OCI-LY7 (cell line): ENCODE results near the gene TCTN1. TPM values are rescaled to one million over a fixed set of nuclear protein-coding genes. Genes with fewer than 3 reads are reported as not detected.

Experiments used
- BruUV-seq: library from RNA; stranded (reverse); fragments of 400-500 nt; replicated peaks from 2 replicates; lab custom pipeline; 2021; lab: Mats Ljungman, UMichigan
- CTCF ChIA-PET: fragments of 300-600 bp; sonication (Branson Sonifier 250); formaldehyde crosslinking; loops from one replicate; lab custom pipeline; 2022; ENCODE audit warnings: antibody characterized with exemption; ENCODE audit not compliant: unreplicated experiment; lab: Charles Lee
- POLR2A ChIA-PET: fragments of 300-600 bp; sonication (Branson Sonifier 250); formaldehyde crosslinking; loops from one replicate; lab custom pipeline; 2022; ENCODE audit warnings: antibody characterized with exemption; lab: Charles Lee
- DNase-seq: peaks from one replicate; pipeline ENCODE4 v3.0.0-alpha.2; 2015; ENCODE audit warnings: low spot score
- H2AFZ ChIP-seq: fragments of 200-600 bp; sonication (generic), shearing (Covaris generic); 2 replicates; pipeline ENCODE4 v1.6.1; 2014; ENCODE audit warnings: mild to moderate bottlenecking, antibody characterized with exemption, low read length, moderate library complexity
- H3K27ac ChIP-seq: fragments of 200-600 bp; sonication (generic); 2 replicates; pipeline ENCODE4 v1.5.1; 2014; ENCODE audit warnings: mixed run types, low read depth, mild to moderate bottlenecking, moderate library complexity, low read length, inconsistent platforms; ENCODE audit not compliant: poor library complexity, severe bottlenecking
- H3K36me3 ChIP-seq: fragments of 200-600 bp; sonication (generic); 2 replicates; pipeline ENCODE4 v1.6.1; 2014; ENCODE audit warnings: mild to moderate bottlenecking, antibody characterized with exemption, low read length, moderate library complexity, mixed read lengths; ENCODE audit not compliant: insufficient read depth
- H3K4me1 ChIP-seq: fragments of 200-600 bp; sonication (generic); 2 replicates; pipeline ENCODE4 v1.5.1; 2014; ENCODE audit warnings: mild to moderate bottlenecking, low read length; ENCODE audit not compliant: insufficient read depth, poor library complexity, severe bottlenecking
- H3K4me2 ChIP-seq: fragments of 200-600 bp; sonication (generic); 2 replicates; pipeline ENCODE4 v1.6.1; 2014; ENCODE audit warnings: mild to moderate bottlenecking, low read length
- H3K4me3 ChIP-seq: fragments of 200-600 bp; sonication (generic); 2 replicates; pipeline ENCODE4 v1.5.1; 2014; ENCODE audit warnings: mild to moderate bottlenecking, low read depth, low read length; ENCODE audit not compliant: poor library complexity, severe bottlenecking
- H3K79me2 ChIP-seq: fragments of 200-600 bp; sonication (generic); 2 replicates; pipeline ENCODE4 v1.6.1; 2016; ENCODE audit warnings: low read depth, mild to moderate bottlenecking, low read length, moderate library complexity, mixed read lengths; ENCODE audit not compliant: insufficient read depth
- H3K9me2 ChIP-seq: fragments of 200-600 bp; sonication (generic); 2 replicates; pipeline ENCODE4 v1.6.1; 2016; ENCODE audit warnings: mild to moderate bottlenecking, low read length, mixed read lengths; ENCODE audit not compliant: insufficient read depth
- H3K9me3 ChIP-seq: fragments of 200-600 bp; sonication (generic); 2 replicates; pipeline ENCODE4 v1.6.1; 2014; ENCODE audit warnings: mild to moderate bottlenecking, mixed run types, low read length, mixed read lengths
- H4K20me1 ChIP-seq: fragments of 200-600 bp; sonication (generic); 2 replicates; pipeline ENCODE4 v1.6.1; 2014; ENCODE audit warnings: mild to moderate bottlenecking, antibody characterized with exemption, low read length, moderate library complexity, mixed read lengths; ENCODE audit not compliant: insufficient read depth
- CTCF ChIP-seq: fragments of 200-600 bp; sonication (generic); conservative IDR thresholded peaks from 2 replicates; pipeline ENCODE4 v1.5.1; 2014; ENCODE audit warnings: mild to moderate bottlenecking, antibody characterized with exemption, low read length, moderate library complexity, mixed read lengths
- EZH2phosphoT487 ChIP-seq: fragments of 200-600 bp; sonication (generic); IDR thresholded peaks from 2 replicates; pipeline ENCODE4 v1.6.1; 2018; ENCODE audit warnings: low read depth, borderline replicate concordance, mild to moderate bottlenecking, mixed run types, antibody characterized with exemption, low read length, moderate library complexity, mixed read lengths
- intact Hi-C: fragments of 100-400 bp; cut with micrococcal nuclease; formaldehyde crosslinking; loops from one replicate; pipeline ENCODE4 v1.10.0; 2022; ENCODE audit not compliant: unreplicated experiment
- total RNA-seq, 2 experiments: library from RNA; depleted of rRNA in 1 of 2; stranded (reverse); fragments of >200 nt in 1 of 2; shearing (Covaris generic) in 1 of 2; gene quantifications; 2 replicates each; pipeline ENCODE4 v1.2.3, GENCODE V29; 2014 to 2022

The TCTN1 gene
- total RNA-seq, 2 experiments from 2014 or later = 8.7 to 19.9 TPM

DNA sequence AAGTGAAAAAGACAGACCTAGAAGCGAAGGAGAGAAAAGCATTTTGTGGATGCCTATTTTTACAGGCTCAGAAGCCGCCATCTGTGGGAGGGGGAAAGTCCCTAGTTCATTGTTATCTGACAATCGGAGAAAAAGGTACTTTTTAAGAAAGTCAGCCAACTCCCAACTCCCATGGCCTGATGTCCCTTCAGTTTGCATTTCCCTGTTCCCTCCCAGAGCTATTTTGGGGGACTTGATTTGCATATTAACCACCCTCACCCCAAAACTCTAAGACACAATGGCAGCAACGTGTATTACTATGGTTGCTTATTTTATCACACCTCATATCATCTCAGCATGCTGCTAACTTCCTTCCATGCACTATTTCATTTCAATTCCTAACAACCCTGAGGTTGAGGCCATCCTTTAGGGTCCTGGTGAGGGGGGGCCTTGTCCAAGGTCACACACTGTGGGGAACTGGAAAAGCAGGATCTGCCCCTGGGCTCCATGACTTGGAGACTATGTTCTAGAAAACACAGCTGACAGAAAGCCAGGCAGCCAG is 56.3 kb downstream of the TCTN1 start:
- BruUV-seq = no TSS peak
- no peaks in the 10 kb centered on the region for H3K36me3 ChIP-seq
- H3K4me2 ChIP-seq = peak overlapping the region; percentile 75
- ChIA-PET POLR2A (interaction anchor here (1.5 kb wide), 2 partner anchors 21 to 54 kb away, joined by 4 to 5 read pairs; no protein-coding TSS in a partner anchor), CTCF (interaction anchor here (0.7 kb wide), 1 partner anchor 56 kb away, joined by 4 read pairs; the partner anchor contains the start of gene TCTN1)
- no peaks in the 10 kb centered on the region for H3K9me2 ChIP-seq
- no peaks in the 10 kb centered on the region for H3K79me2 ChIP-seq
- peak overlapping the region; percentile 84 for H2AFZ ChIP-seq
- H3K4me1 ChIP-seq = peaks cover 73% of the 10 kb centered on the region
- peak overlapping the region; percentile 76 for H3K27ac ChIP-seq
- DNase-seq = peak; percentile 60
- H3K9me3 ChIP-seq = no peaks in the 10 kb centered on the region
- no peaks in the 10 kb centered on the region for H4K20me1 ChIP-seq
- TF ChIP-seq EZH2phosphoT487 = no peak
- TF ChIP-seq CTCF = no peak
- peak overlapping the region; percentile 33 for H3K4me3 ChIP-seq
- intact Hi-C loops = no loop called here

DNA sequence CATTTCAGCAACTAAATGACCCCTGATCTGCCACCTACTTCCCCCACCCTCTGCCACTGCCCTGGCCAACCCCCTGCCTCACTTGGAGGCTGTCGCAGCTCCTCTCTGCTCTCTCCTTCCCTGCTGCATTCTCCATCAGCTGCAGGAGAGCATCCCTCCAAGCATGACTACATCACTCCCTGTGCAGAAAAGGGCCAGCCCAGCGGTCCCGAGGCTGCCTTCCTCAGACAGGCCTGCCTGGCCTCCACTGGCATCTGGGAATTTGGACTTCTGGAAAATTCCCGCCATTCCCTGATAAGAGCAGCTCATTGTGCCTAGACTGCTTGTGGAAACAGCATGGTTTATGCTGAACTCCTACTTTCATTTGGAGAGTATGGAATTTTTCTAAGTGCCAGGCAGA is 62.2 kb downstream of the TCTN1 start:
- no peak for DNase-seq
- Histone ChIP-seq H3K4me3 (no peak overlapping the region), H3K9me3 (no peaks in the 10 kb centered on the region), H3K27ac (no peak overlapping the region), H4K20me1 (no peaks in the 10 kb centered on the region), H2AFZ (no peak overlapping the region), H3K9me2 (no peaks in the 10 kb centered on the region), H3K36me3 (no peaks in the 10 kb centered on the region), H3K79me2 (no peaks in the 10 kb centered on the region), H3K4me2 (no peak overlapping the region), H3K4me1 (peaks cover 80% of the 10 kb centered on the region)
- ChIA-PET CTCF (no interaction called here), POLR2A (interaction anchor here (0.6 to 1.5 kb wide), 3 partner anchors 14 to 60 kb away, joined by 3 to 4 read pairs (median 3); no protein-coding TSS in a partner anchor)
- no TSS peak for BruUV-seq
- intact Hi-C loops = no loop called here
- TF ChIP-seq EZH2phosphoT487 = no peak
- TF ChIP-seq CTCF = no peak
